Stimulated activated CD4-positive, alpha-beta T cell treated with anti-CD3 and anti-CD28 coated beads, Interleukin-4, amount 100 ng/mL, for 48 hours (primary cell): Measurements from ENCODE around the gene PARPBP.
"Not testable (repeated sequence)": the region's sequence is repeated elsewhere in the genome, so short reads cannot be mapped to it uniquely, and the experiment has no call there.

Source experiments
- DNase-seq, 2 donors: peaks; one replicate each; pipeline ENCODE4 v3.0.0-alpha.2; 2020; ENCODE audit warnings: low read depth in 2 of 2

PARPBP gene

GRCh38 chr12:102155206-102155605 is 35.2 kb downstream of the PARPBP start:
- DNase-seq, result not testable (repeated sequence)

- no peak for DNase-seq
These were observed 43.4 kb downstream of the PARPBP start for GRCh38 chr12:102163383-102163782.

- DNase-seq, result no peak
These were observed 48.0 kb downstream of the PARPBP start for GRCh38 chr12:102167821-102168604.

GRCh38 chr12:102169922-102170621 is 50.1 kb downstream of the PARPBP start:
- DNase-seq, result no peak

GRCh38 chr12:102171951-102172350 is 52.0 kb downstream of the PARPBP start:
- no peak for DNase-seq

GRCh38 chr12:102172436-102172835 is 52.5 kb downstream of the PARPBP start:
- no peak for DNase-seq

- no peak for DNase-seq
These were observed 54.1 kb downstream of the PARPBP start for GRCh38 chr12:102174117-102174516.

GRCh38 chr12:102174761-102175160 is 54.8 kb downstream of the PARPBP start:
- DNase-seq, result no peak

GRCh38 chr12:102182635-102183034 is 62.7 kb downstream of the PARPBP start:
- DNase-seq, result no peak

- DNase-seq, result no peak
These were observed 75.8 kb downstream of the PARPBP start for GRCh38 chr12:102195826-102196225.

- no peak for DNase-seq
These were observed 77.8 kb downstream of the PARPBP start, which contains the start of gene PMCH for GRCh38 chr12:102197789-102198188. Gene PMCH (minus strand): TSS chr12:102197833. CDS start chr12:102197770, 63 bp downstream.

- no peak for DNase-seq
These were observed 81.6 kb downstream of the PARPBP start for GRCh38 chr12:102201436-102202061.

- DNase-seq, result no peak
These were observed 82.6 kb downstream of the PARPBP start for GRCh38 chr12:102202556-102202955.

- no peak for DNase-seq
These were observed 84.0 kb downstream of the PARPBP start for GRCh38 chr12:102204025-102204424.

- no peak for DNase-seq
These were observed 96.2 kb downstream of the PARPBP start for GRCh38 chr12:102215992-102216691.

- no peak for DNase-seq
These were observed 100.8 kb downstream of the PARPBP start for GRCh38 chr12:102220736-102221135.

- DNase-seq, result no peak
These were observed 108.0 kb downstream of the PARPBP start for GRCh38 chr12:102227954-102228353.

GRCh38 chr12:102232036-102232435 is 112.1 kb downstream of the PARPBP start:
- no peak for DNase-seq

- DNase-seq, result no peak
These were observed 112.5 kb downstream of the PARPBP start for GRCh38 chr12:102232446-102232845.

GRCh38 chr12:102234599-102234998 is 114.6 kb downstream of the PARPBP start:
- no peak for DNase-seq

- DNase-seq, result not testable (repeated sequence)
These were observed 120.9 kb downstream of the PARPBP start for GRCh38 chr12:102240859-102241258.
